ENCODE measurements around the gene MPIG6B. TPM values are rescaled to one million over a fixed set of nuclear protein-coding genes. Genes with fewer than 3 reads are reported as not detected.
A peak's percentile ranks its signal among the peaks of the same experiment; 100 is the strongest.

The MPIG6B gene
- total RNA-seq, 1 experiment from 2014 or later: not detected

- H3K27me3 ChIP-seq (ENCODE audit: low read length): no peaks in the 10 kb centered on the region
- H3K36me3 ChIP-seq (ENCODE audit: insufficient read depth, low read length): no peaks in the 10 kb centered on the region
- peaks cover 8% of the 10 kb centered on the region for H3K4me1 ChIP-seq (ENCODE audit: low read length)
- no peaks in the 10 kb centered on the region for H3K79me2 ChIP-seq (ENCODE audit: low read length)
- H3K9me3 ChIP-seq (ENCODE audit: low read length): no peaks in the 10 kb centered on the region
- DNase-seq: no peak
- no peaks in the 10 kb centered on the region for H4K20me1 ChIP-seq (ENCODE audit: insufficient read depth, low read depth, low read length)
- H3K27ac ChIP-seq (ENCODE audit: low read length): no peak overlapping the region
- H3K9ac ChIP-seq (ENCODE audit: low read length): no peak overlapping the region
- H3K9me2 ChIP-seq (replicated peaks; ENCODE audit: insufficient read depth, low read length): no peaks in the 10 kb centered on the region
- no peak overlapping the region for H2AFZ ChIP-seq (ENCODE audit: low read length)
- no peak overlapping the region for H3K4me2 ChIP-seq (ENCODE audit: low read depth, low read length, poor library complexity, severe bottlenecking)
- no peak overlapping the region for H3K4me3 ChIP-seq (ENCODE audit: low read length)
Observed at GRCh38 chr6:31720196-31720770, 2.9 kb upstream of the MPIG6B start.

GRCh38 chr6:31721351-31722020, 1.7 kb upstream of the MPIG6B start, which contains the start of gene LY6G6C:
Gene LY6G6C, minus strand, starts transcription at chr6:31721746. Its CDS starts 67 bp downstream, at chr6:31721679.
- H3K79me2 ChIP-seq (ENCODE audit: low read length): no peaks in the 10 kb centered on the region
- no peaks in the 10 kb centered on the region for H3K36me3 ChIP-seq (ENCODE audit: insufficient read depth, low read length)
- H3K27me3 ChIP-seq (ENCODE audit: low read length): no peaks in the 10 kb centered on the region
- no peak within 1 kb of the TSS for H3K4me3 ChIP-seq (ENCODE audit: low read length)
- H3K9me3 ChIP-seq (ENCODE audit: low read length): no peaks in the 10 kb centered on the region
- no peak within 1 kb of the TSS for H2AFZ ChIP-seq (ENCODE audit: low read length)
- no peak within 1 kb of the TSS for H3K4me2 ChIP-seq (ENCODE audit: low read depth, low read length, poor library complexity, severe bottlenecking)
- H4K20me1 ChIP-seq (ENCODE audit: insufficient read depth, low read depth, low read length): no peaks in the 10 kb centered on the region
- H3K9ac ChIP-seq (ENCODE audit: low read length): no peak within 1 kb of the TSS
- DNase-seq: no peak
- peaks cover 9% of the 10 kb centered on the region for H3K4me1 ChIP-seq (ENCODE audit: low read length)
- H3K9me2 ChIP-seq (replicated peaks; ENCODE audit: insufficient read depth, low read length): no peaks in the 10 kb centered on the region
- no peak within 1 kb of the TSS for H3K27ac ChIP-seq (ENCODE audit: low read length)

GRCh38 chr6:31722173-31722572, 1.0 kb upstream of the MPIG6B start:
- Histone ChIP-seq H3K4me2 (ENCODE audit: low read depth, low read length, poor library complexity, severe bottlenecking) (no peak overlapping the region), H3K4me3 (ENCODE audit: low read length) (no peak overlapping the region), H3K9ac (ENCODE audit: low read length) (no peak overlapping the region)

GRCh38 chr6:31723980-31724691, 963 bp downstream of the MPIG6B start:
- Histone ChIP-seq H3K36me3 (ENCODE audit: insufficient read depth, low read length) (no peaks in the 10 kb centered on the region), H2AFZ (ENCODE audit: low read length) (no peak overlapping the region), H3K4me2 (ENCODE audit: low read depth, low read length, poor library complexity, severe bottlenecking) (no peak overlapping the region), H3K9me3 (ENCODE audit: low read length) (no peaks in the 10 kb centered on the region), H3K4me3 (ENCODE audit: low read length) (no peak overlapping the region), H3K79me2 (ENCODE audit: low read length) (no peaks in the 10 kb centered on the region), H3K27me3 (ENCODE audit: low read length) (no peaks in the 10 kb centered on the region), H3K27ac (ENCODE audit: low read length) (no peak overlapping the region), H3K9ac (ENCODE audit: low read length) (no peak overlapping the region), H3K4me1 (ENCODE audit: low read length) (peaks cover 28% of the 10 kb centered on the region), H3K9me2 (replicated peaks; ENCODE audit: insufficient read depth, low read length) (no peaks in the 10 kb centered on the region), H4K20me1 (ENCODE audit: insufficient read depth, low read depth, low read length) (no peaks in the 10 kb centered on the region)
- DNase-seq: no peak

More at GRCh38 chr6:31722173-31722572, 1.0 kb upstream of the MPIG6B start:
- no peak for DNase-seq
- Histone ChIP-seq H2AFZ (ENCODE audit: low read length) (no peak overlapping the region), H3K9me2 (replicated peaks; ENCODE audit: insufficient read depth, low read length) (no peaks in the 10 kb centered on the region), H3K79me2 (ENCODE audit: low read length) (no peaks in the 10 kb centered on the region), H3K9me3 (ENCODE audit: low read length) (no peaks in the 10 kb centered on the region), H3K27ac (ENCODE audit: low read length) (no peak overlapping the region), H3K27me3 (ENCODE audit: low read length) (no peaks in the 10 kb centered on the region), H4K20me1 (ENCODE audit: insufficient read depth, low read depth, low read length) (no peaks in the 10 kb centered on the region), H3K36me3 (ENCODE audit: insufficient read depth, low read length) (no peaks in the 10 kb centered on the region), H3K4me1 (ENCODE audit: low read length) (peaks cover 16% of the 10 kb centered on the region)

GRCh38 chr6:31725502-31726350, 2.6 kb downstream of the MPIG6B start:
- H3K9me3 ChIP-seq (ENCODE audit: low read length): no peaks in the 10 kb centered on the region
- no peak overlapping the region for H3K9ac ChIP-seq (ENCODE audit: low read length)
- no peak overlapping the region for H2AFZ ChIP-seq (ENCODE audit: low read length)
- no peak overlapping the region for H3K27ac ChIP-seq (ENCODE audit: low read length)
- H3K4me1 ChIP-seq (ENCODE audit: low read length): peaks cover 37% of the 10 kb centered on the region
- H3K9me2 ChIP-seq (replicated peaks; ENCODE audit: insufficient read depth, low read length): no peaks in the 10 kb centered on the region
- H4K20me1 ChIP-seq (ENCODE audit: insufficient read depth, low read depth, low read length): no peaks in the 10 kb centered on the region
- no peak for DNase-seq
- H3K36me3 ChIP-seq (ENCODE audit: insufficient read depth, low read length): 0 out of 2 replicates have a peak, but pooled peaks cover 3% of the 10 kb centered on the region
- H3K27me3 ChIP-seq (ENCODE audit: low read length): no peaks in the 10 kb centered on the region
- no peak overlapping the region for H3K4me3 ChIP-seq (ENCODE audit: low read length)
- no peaks in the 10 kb centered on the region for H3K79me2 ChIP-seq (ENCODE audit: low read length)
- no peak overlapping the region for H3K4me2 ChIP-seq (ENCODE audit: low read depth, low read length, poor library complexity, severe bottlenecking)

- no peak overlapping the region for H3K4me2 ChIP-seq (ENCODE audit: low read depth, low read length, poor library complexity, severe bottlenecking)
- 0 out of 2 replicates have a peak overlapping the region, but pooled peaks have one; percentile 9 for H3K9ac ChIP-seq (ENCODE audit: low read length)
Observed at GRCh38 chr6:31727034-31727716, 4.0 kb downstream of the MPIG6B start.

GRCh38 chr6:31727717-31728671, 4.8 kb downstream of the MPIG6B start:
- H2AFZ ChIP-seq (ENCODE audit: low read length): no peak overlapping the region

More at GRCh38 chr6:31727034-31727716, 4.0 kb downstream of the MPIG6B start:
- H3K9me3 ChIP-seq (ENCODE audit: low read length): no peaks in the 10 kb centered on the region
- H3K4me3 ChIP-seq (ENCODE audit: low read length): no peak overlapping the region
- H3K27me3 ChIP-seq (ENCODE audit: low read length): no peaks in the 10 kb centered on the region
- peaks cover 37% of the 10 kb centered on the region for H3K4me1 ChIP-seq (ENCODE audit: low read length)
- no peak overlapping the region for H2AFZ ChIP-seq (ENCODE audit: low read length)
- no peaks in the 10 kb centered on the region for H3K9me2 ChIP-seq (replicated peaks; ENCODE audit: insufficient read depth, low read length)
- no peak overlapping the region for H3K27ac ChIP-seq (ENCODE audit: low read length)
- H3K79me2 ChIP-seq (ENCODE audit: low read length): no peaks in the 10 kb centered on the region
- H4K20me1 ChIP-seq (ENCODE audit: insufficient read depth, low read depth, low read length): no peaks in the 10 kb centered on the region
- DNase-seq: no peak
- peaks cover 12% of the 10 kb centered on the region for H3K36me3 ChIP-seq (ENCODE audit: insufficient read depth, low read length)

More at GRCh38 chr6:31727717-31728671, 4.8 kb downstream of the MPIG6B start:
- peak; percentile 87 for DNase-seq
- Histone ChIP-seq H3K36me3 (ENCODE audit: insufficient read depth, low read length) (peaks cover 16% of the 10 kb centered on the region), H3K4me3 (ENCODE audit: low read length) (no peak overlapping the region), H3K4me1 (ENCODE audit: low read length) (peaks cover 37% of the 10 kb centered on the region), H3K27ac (ENCODE audit: low read length) (peak overlapping the region; percentile 42; the same call in 1 of the 2 replicates), H3K4me2 (ENCODE audit: low read depth, low read length, poor library complexity, severe bottlenecking) (no peak overlapping the region), H4K20me1 (ENCODE audit: insufficient read depth, low read depth, low read length) (no peaks in the 10 kb centered on the region), H3K27me3 (ENCODE audit: low read length) (no peaks in the 10 kb centered on the region), H3K79me2 (ENCODE audit: low read length) (no peaks in the 10 kb centered on the region), H3K9ac (ENCODE audit: low read length) (peak overlapping the region; percentile 22; the same call in 1 of the 2 replicates), H3K9me3 (ENCODE audit: low read length) (no peaks in the 10 kb centered on the region), H3K9me2 (replicated peaks; ENCODE audit: insufficient read depth, low read length) (no peaks in the 10 kb centered on the region)
